ENCODE measurements around the gene ADCK2.

DNA sequence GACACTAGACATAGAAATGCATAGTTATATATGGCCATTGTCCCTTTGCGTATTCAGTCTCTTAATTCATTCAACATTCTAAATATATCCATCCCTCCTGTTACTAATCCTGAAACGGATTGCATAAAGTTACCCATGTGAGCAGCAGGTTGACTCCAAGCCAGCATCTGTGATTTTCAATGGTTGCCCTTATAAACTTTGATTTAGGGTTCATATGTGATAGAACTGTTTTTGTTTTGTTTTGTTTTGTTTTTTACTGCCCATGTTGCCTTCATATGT is 18.7 kb upstream of the ADCK2 start:
- TF ChIP-seq, protein P1, sequence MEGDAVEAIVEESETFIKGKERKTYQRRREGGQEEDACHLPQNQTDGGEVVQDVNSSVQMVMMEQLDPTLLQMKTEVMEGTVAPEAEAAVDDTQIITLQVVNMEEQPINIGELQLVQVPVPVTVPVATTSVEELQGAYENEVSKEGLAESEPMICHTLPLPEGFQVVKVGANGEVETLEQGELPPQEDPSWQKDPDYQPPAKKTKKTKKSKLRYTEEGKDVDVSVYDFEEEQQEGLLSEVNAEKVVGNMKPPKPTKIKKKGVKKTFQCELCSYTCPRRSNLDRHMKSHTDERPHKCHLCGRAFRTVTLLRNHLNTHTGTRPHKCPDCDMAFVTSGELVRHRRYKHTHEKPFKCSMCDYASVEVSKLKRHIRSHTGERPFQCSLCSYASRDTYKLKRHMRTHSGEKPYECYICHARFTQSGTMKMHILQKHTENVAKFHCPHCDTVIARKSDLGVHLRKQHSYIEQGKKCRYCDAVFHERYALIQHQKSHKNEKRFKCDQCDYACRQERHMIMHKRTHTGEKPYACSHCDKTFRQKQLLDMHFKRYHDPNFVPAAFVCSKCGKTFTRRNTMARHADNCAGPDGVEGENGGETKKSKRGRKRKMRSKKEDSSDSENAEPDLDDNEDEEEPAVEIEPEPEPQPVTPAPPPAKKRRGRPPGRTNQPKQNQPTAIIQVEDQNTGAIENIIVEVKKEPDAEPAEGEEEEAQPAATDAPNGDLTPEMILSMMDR (IDR thresholded peaks at IDR 0.05) = no peak
- TF ChIP-seq EZH2 (IDR thresholded peaks at IDR 0.05) = no peak

Data from neural progenitor cell (in vitro differentiated cells).